ENCODE results near the gene SCN4A. TPM values are rescaled to one million over a fixed set of nuclear protein-coding genes. Genes with fewer than 3 reads are reported as not detected.

The SCN4A gene
- total and polyA plus RNA-seq, 2 of the 13 experiments (the other 11 are each of a cell fraction or from before 2014, with no cell fraction given): 0.02 to 0.03 TPM

GRCh38 chr17:63944736-63945499, 27.8 kb downstream of the SCN4A start:
- Histone ChIP-seq H3K9me3 (ENCODE audit: low read length) (no peaks in the 10 kb centered on the region), H3K27me3 (ENCODE audit: control insufficient read depth in 1 of 2, insufficient read depth in 2 of 2, low read length in 2 of 2) (peaks cover 8 to 34% of the 10 kb centered on the region in 2 experiments; a peak in 4 of 5 replicates), H3K27ac (ENCODE audit: extremely low read length, insufficient read depth, low read length) (no peak overlapping the region), H3K36me3 (replicated peaks in 1 of 2; ENCODE audit: control insufficient read depth in 1 of 2, insufficient read depth in 2 of 2, low read length in 2 of 2) (no peaks in the 10 kb centered on the region), H3K4me1 (ENCODE audit: insufficient read depth, low read length) (peaks cover 17% of the 10 kb centered on the region), H3K4me2 (ENCODE audit: low read depth, low read length) (peak overlapping the region; percentile 92; the same call in 1 of the 2 replicates), H3K4me3 (replicated peaks in 1 of 3; ENCODE audit: insufficient read depth in 1 of 3, low read depth in 2 of 3, low read length in 3 of 3) (no peak overlapping the region), H4K20me1 (ENCODE audit: insufficient read depth, low read length) (no peaks in the 10 kb centered on the region), H3K9ac (ENCODE audit: insufficient read depth, low read depth, low read length) (no peak overlapping the region), H3K79me2 (ENCODE audit: insufficient read depth, low read length) (no peaks in the 10 kb centered on the region), H2AFZ (ENCODE audit: low read length) (no peak overlapping the region)
- ChIA-PET POLR2A (interaction anchor here (1.4 kb wide), 1 partner anchor 172 kb away, joined by 4 read pairs; the partner anchor contains the start of genes CCDC47 and DDX42), CTCF (ENCODE audit: low intra/inter-chr PET ratio, low total read pairs) (interaction anchor here (2.4 to 3.4 kb wide), 2 partner anchors 26 to 33 kb away, joined by 10 to 25 read pairs; partner anchors contain the start of genes CSHL1 and GH1)
- no TSS peak for BruUV-seq (replicated peaks)
- ATAC-seq (no peak), FAIRE-seq (no peak), DNase-seq (ENCODE audit: low spot score) (no peak)
- TF ChIP-seq ARID2 (CRISPR knock-in tag; IDR thresholded peaks at IDR 0.05; ENCODE audit: borderline replicate concordance) (no peak), ZMYM3 (CRISPR knock-in tag; IDR thresholded peaks at IDR 0.05) (peak; percentile 89), ZNF713 (CRISPR knock-in tag; IDR thresholded peaks at IDR 0.05) (no peak), SKI (IDR thresholded peaks at IDR 0.05; ENCODE audit: partially characterized antibody) (peak; percentile 15), ZNF768 (CRISPR knock-in tag; IDR thresholded peaks at IDR 0.05) (peak; percentile 97), ZNF563 (CRISPR knock-in tag; IDR thresholded peaks at IDR 0.05) (peak; percentile 37; the same call in 1 of the 2 replicates), ZNF687 (CRISPR knock-in tag; IDR thresholded peaks at IDR 0.05) (peak; percentile 8; the same call in 1 of the 2 replicates)
- WGBS (ENCODE audit: low lambda C conversion rate): 36% methylated on average over 20 of the region's 24 CpGs
- intact Hi-C loops (cut with micrococcal nuclease; ENCODE audit: unreplicated experiment) (no loop called here), in situ Hi-C loops (cut with HindIII; ENCODE audit: extremely low pct_ligation_motif_present, low pct_unique_long_range_greater_than_20kb) (loop anchor here (5.0 kb wide), 1 partner anchor 33 kb away; the partner anchor contains the start of gene CSHL1)

Data from HepG2 (cell line).